ENCODE data around the gene EXOG. TPM values are rescaled to one million over a fixed set of nuclear protein-coding genes. Genes with fewer than 3 reads are reported as not detected.

EXOG gene
- total RNA-seq, 6 experiments from 2014 or later = 2.7 to 5.3 (median 3.9) TPM

DNA sequence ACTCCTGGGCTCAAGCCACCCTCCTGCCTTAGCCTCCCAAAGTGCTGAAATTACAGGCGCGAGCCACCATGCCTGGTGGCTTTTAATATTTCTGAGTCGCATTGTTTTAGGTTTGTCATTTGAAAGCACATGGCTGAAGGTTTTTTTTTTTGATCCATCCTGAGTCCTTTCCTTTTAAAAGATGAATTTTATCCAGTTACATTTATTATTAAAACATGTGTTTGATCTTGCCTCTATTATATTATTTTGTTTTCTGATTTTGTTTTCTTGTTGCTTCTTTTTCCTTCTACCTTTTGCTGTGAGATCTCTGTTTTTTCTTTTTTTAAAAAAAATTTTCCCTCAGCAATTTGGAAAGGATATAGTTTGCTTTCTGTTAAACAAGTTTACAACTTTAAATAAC is 77.0 kb downstream of the EXOG start:
- H3K9me3 ChIP-seq = no peaks in the 10 kb centered on the region
- no peaks in the 10 kb centered on the region for H3K4me1 ChIP-seq
- TF ChIP-seq CTCF (IDR thresholded peaks at IDR 0.05) (no peak), POLR2A (IDR thresholded peaks at IDR 0.05) (no peak)
- intact Hi-C loops (cut with DNase I) = no loop called here
- ATAC-seq (no peak), DNase-seq (peak in 1 of 3 donors; percentile 18)
- no peak overlapping the region for H3K27ac ChIP-seq
- no CpG with 5 or more reads among the region's 3 CpGs for WGBS (ENCODE audit: insufficient coverage, low coverage, low lambda C conversion rate, missing lambda C conversion rate)
- H3K36me3 ChIP-seq = no peaks in the 10 kb centered on the region
- H3K4me3 ChIP-seq = no peak overlapping the region
- H3K27me3 ChIP-seq = no peaks in the 10 kb centered on the region

DNA sequence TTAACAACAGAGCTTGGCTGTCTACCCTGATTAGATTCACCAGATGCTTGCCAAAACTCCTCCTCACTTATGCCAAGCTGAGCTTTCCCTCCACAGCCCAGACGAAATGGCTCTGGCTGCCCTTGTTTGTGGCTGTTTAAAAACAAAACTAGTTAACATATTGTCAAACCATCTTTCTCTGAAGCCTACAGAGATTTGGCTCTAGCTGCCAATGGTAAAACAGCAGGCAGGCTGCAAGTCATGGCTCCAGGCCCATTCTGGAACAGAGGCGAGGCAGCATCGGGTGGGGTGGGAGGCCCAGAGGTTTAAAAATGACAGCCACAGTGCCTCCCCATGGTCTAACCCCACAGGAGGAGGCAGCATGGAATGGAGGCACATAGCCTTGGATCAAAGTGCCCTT is 77.4 kb downstream of the EXOG start:
- TF ChIP-seq POLR2A (IDR thresholded peaks at IDR 0.05) = no peak
- no peak for TF ChIP-seq CTCF (IDR thresholded peaks at IDR 0.05)
- ATAC-seq (no peak), DNase-seq (peak in 1 of 3 donors; percentile 28)
- Histone ChIP-seq H3K27me3 (no peaks in the 10 kb centered on the region), H3K27ac (no peak overlapping the region), H3K36me3 (no peaks in the 10 kb centered on the region), H3K9me3 (no peaks in the 10 kb centered on the region), H3K4me1 (no peaks in the 10 kb centered on the region), H3K4me3 (no peak overlapping the region)
- intact Hi-C loops (cut with DNase I) = no loop called here
- 47% methylated on average over 3 of the region's 3 CpGs for WGBS (ENCODE audit: insufficient coverage, low coverage, low lambda C conversion rate, missing lambda C conversion rate)

GRCh38 chr3:38574411-38575278 is 78.5 kb downstream of the EXOG start:
- H3K27ac ChIP-seq = no peak overlapping the region
- H3K4me3 ChIP-seq = no peak overlapping the region
- intact Hi-C loops (cut with DNase I) = no loop called here
- H3K4me1 ChIP-seq = no peaks in the 10 kb centered on the region
- no peaks in the 10 kb centered on the region for H3K36me3 ChIP-seq
- no peaks in the 10 kb centered on the region for H3K27me3 ChIP-seq
- no peak for TF ChIP-seq CTCF (IDR thresholded peaks at IDR 0.05)
- no peak for TF ChIP-seq POLR2A (IDR thresholded peaks at IDR 0.05)
- H3K9me3 ChIP-seq = no peaks in the 10 kb centered on the region
- WGBS (ENCODE audit: insufficient coverage, low coverage, low lambda C conversion rate, missing lambda C conversion rate) = 60% methylated on average over 1 of the region's 6 CpGs
- DNase-seq (no peak), ATAC-seq (peak in 1 of 4 donors; percentile 35)

DNA sequence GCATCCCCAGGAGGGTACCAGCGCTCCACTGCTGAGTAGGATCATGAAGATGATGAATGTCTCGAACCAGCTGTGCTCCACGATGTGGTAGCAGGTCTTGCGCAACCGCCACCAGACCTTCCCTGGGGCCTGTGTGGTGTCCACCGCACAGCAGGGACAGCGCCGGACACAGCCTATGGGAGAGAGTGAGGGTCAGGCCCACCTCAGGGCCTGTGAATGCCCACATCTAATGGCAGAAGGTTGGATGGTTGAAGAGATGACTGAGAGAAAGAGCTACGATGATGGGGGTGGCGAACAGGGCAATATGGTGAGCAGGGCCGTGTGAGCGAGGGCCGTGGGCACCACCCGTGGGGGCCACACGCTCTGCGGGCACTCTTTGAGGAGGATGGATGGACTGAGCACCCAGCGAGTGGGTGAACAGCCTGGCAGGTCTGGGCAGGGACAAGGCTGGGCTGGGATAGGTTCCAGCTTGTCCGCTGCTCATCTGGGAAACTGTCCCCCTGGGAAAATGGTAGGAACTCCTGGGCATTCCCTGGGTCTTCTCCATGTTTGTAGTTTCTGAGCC is 79.2 kb downstream of the EXOG start:
- ATAC-seq = no peak

More for the DNA sequence above, 79.2 kb downstream of the EXOG start:
- Histone ChIP-seq H3K27me3 (no peaks in the 10 kb centered on the region), H3K27ac (no peak overlapping the region), H3K4me3 (no peak overlapping the region), H3K36me3 (no peaks in the 10 kb centered on the region), H3K9me3 (no peaks in the 10 kb centered on the region), H3K4me1 (no peaks in the 10 kb centered on the region)
- peak in 1 of 3 donors; percentile 37 for DNase-seq
- WGBS (ENCODE audit: insufficient coverage, low coverage, low lambda C conversion rate, missing lambda C conversion rate) = 77% methylated on average over 5 of the region's 18 CpGs
- TF ChIP-seq CTCF (IDR thresholded peaks at IDR 0.05) = no peak
- no peak for TF ChIP-seq POLR2A (IDR thresholded peaks at IDR 0.05)
- intact Hi-C loops (cut with DNase I) = no loop called here

Small RNAs within 50 kb of the gene (small RNA-seq; reads per million reads assigned to genes)
- 0 reads per million in 2 experiments for gene RF00019

Other genes with a start within 250 kb of the EXOG start
- under 1 TPM in 3 of 6 experiments, not detected in 3; 0.16 to 0.35 (median 0.22) TPM for gene SLC22A13, start 230.5 kb upstream of the EXOG start, total RNA-seq
- under 1 TPM in 3 of 6 experiments, not detected in 3; 0.12 to 0.29 (median 0.12) TPM for gene SLC22A14, start 214.0 kb upstream of the EXOG start, total RNA-seq
- gene XYLB, start 149.6 kb upstream of the EXOG start, total RNA-seq = 10 to 100 TPM; 26.2 to 48.3 (median 36.6) TPM
- 1 to 10 TPM; 2.0 to 5.9 (median 4.4) TPM for gene ACVR2B, start 42.5 kb upstream of the EXOG start, total RNA-seq
- gene SCN5A, start 153.3 kb downstream of the EXOG start, total RNA-seq = under 1 TPM in 1 of 6 experiments, not detected in 5; 0.02 TPM